ENCODE measurements around the gene SLTM.
"Not testable (repeated sequence)": the region's sequence is repeated elsewhere in the genome, so short reads cannot be mapped to it uniquely, and the experiment has no call there.

SLTM gene

DNA sequence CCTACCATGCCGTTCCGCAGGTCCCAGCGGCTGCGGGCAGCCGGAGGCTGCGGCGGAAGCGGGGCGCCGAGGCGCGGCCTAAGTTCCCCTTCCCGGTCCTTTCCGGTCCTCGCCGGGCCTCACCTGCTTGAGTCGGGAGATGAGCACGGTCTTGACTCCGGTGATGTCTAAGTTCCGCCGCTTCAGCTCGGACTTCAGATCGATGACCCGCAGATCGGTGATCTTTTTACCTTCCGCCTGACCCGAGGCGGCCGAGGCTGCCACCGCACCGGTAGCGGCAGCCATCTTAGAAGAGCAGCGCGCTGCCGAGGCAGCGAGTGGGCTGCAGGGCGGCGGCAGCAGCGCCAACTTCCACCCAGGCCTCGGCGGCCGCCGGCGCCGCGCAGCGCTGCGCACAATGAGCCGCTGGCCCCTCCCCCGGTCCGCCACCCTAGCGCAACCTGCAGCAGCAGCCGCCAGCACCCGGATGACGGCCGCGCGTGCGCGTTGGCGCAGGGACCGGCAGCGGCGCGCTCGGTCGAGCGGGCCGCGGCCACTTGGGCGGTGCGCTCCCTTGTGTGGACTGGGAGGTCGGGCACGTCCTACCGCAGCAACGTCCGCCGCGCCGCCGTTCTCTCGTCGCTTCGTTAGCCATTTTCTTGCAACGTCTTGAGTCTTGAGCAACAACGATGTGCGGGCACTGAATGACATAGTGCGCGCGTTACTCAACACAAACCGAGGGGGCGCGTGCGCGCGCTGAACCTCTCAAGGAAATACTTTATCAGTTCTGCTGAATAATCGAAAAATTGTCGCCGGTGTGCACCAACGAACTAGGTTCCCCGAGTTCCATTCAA, at the start of gene SLTM:
SLTM (minus strand) TSS at position 399 of the 833 bp plus-strand sequence; CDS start at position 285, 114 bp downstream.
- DNase-seq, result peak; percentile 90

DNA sequence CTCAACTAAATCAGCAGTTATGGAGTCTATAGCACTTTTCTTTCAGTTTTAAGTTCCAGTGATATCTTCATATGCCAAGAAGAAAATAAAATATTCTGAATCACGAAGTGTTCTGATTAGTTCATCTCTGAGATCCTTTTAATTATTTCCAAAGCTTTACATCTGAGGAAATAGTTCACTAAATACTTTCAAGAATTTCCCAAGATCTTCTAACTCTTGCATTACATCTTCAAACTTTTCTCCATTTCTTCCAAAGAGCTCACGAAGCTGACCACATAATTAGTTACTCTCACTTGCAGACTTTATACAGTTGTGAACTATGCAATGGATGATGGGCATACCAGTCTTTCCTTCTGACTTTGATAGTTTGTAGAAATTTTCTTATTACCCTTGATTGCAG, 49.8 kb upstream of the SLTM start:
- DNase-seq, result no peak

DNA sequence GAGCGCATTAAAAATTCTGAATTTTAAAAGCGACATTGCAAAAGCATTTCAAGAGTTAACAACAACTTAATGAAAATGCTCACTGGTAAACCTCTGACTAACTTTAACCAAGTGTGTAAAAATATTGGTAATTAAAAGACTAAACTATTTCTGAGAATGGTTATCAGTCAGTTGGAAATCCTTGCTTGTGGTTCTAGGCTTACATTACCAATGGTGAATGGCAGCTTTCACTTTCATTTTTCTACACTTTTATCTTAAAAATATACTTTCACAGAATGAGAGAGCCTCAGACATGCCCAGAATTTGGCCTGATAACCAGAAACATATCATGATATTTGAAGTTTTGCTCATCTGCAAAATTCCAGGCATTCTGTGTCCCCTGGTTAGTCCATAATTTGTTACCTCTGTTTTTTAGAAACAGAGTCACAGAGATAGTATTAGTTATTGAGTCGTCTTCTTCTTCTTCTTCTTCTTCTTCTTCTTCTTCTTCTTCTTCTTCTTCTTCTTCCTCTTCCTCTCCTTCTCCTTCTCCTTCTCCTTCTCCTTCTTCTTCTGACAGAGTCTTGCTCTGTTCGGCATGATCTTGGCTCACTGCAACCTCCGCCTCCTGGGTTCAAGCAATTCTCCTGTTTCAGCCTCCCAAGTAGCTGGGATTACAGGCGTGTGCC, 48.5 kb upstream of the SLTM start:
- DNase-seq, result no peak

DNA sequence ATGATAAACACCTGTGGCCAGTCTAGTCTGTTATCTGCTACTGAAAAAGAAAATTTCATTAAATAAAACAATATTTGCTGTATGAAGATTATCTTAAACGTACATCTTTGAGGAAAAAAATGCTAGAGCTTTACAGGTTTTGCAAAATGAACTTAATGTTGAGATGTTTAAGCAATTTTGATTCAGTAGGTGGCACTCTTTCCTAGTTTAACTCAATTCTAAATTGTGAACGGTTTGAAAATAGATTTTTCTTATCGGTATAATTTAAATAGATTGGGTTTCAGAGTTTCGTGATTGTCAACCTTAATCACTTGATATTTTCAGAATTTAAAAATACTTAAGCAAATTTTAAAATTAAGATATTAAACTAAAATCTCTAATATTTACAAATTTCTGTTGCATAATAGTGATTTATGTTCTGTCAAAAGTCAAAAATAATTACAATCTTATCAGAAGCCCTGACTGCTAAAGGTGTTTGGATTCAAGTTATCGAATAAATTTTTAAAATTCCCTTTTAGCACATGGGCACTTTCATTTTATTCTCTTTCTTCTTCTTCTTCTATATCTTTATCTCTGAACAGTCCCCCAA, 47.0 kb upstream of the SLTM start:
- DNase-seq, result no peak

DNA sequence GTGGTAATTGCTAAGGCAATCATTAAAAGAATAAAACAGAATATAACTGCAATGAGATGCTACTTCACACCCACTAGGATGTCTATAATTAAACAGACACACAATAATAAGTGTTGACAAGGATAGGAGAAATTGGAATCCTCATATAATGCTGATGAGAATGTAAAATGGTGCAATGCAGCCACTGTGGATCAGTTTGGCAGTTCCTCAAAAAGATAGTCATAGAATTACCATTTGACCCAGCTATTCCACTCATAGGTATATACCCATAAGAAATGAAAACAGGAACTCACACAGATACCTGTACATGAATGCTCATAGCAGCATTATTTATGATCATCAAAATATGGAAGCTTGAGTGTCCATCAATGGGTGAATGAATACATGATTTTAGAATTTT, 44.4 kb upstream of the SLTM start:
- no peak for DNase-seq

DNA sequence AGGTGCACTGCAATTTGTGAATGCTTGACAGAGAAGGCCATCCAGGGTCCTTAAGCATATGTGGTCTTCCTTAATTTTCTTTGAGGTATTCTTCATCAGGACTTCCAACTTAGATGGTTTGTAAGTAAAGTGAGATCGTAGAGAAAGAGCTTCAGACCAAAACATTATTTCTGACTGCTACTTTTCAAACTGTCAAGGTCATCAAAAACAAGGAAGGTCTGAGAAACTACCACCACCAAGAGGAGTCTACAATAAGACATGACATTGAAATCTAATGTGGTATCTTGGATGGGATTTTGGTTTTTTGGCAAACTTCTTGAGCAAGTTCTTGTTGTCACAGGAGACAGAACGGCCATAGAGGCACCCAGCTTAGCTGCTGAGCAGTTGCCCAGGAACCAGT, 34.0 kb upstream of the SLTM start:
- DNase-seq, result no peak

DNA sequence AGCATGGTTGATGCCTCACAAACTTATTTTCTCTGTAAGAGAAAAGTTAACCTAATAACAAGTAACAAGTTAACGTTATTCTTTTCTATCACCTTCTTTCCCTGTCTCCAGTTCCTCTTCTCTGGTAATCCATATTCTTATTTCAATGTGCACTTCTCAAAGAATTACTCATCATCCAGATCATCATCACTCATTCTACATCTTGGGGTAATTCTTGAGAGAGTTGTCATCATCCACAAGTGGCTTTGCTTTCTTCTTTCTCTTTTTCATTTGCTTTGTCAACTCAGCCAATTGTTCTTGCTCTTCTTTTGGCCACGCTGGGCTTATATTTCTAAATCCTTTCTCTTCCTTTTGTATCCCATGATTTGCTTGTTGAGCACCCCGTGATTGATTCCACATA, 33.2 kb upstream of the SLTM start:
- no peak for DNase-seq

DNA sequence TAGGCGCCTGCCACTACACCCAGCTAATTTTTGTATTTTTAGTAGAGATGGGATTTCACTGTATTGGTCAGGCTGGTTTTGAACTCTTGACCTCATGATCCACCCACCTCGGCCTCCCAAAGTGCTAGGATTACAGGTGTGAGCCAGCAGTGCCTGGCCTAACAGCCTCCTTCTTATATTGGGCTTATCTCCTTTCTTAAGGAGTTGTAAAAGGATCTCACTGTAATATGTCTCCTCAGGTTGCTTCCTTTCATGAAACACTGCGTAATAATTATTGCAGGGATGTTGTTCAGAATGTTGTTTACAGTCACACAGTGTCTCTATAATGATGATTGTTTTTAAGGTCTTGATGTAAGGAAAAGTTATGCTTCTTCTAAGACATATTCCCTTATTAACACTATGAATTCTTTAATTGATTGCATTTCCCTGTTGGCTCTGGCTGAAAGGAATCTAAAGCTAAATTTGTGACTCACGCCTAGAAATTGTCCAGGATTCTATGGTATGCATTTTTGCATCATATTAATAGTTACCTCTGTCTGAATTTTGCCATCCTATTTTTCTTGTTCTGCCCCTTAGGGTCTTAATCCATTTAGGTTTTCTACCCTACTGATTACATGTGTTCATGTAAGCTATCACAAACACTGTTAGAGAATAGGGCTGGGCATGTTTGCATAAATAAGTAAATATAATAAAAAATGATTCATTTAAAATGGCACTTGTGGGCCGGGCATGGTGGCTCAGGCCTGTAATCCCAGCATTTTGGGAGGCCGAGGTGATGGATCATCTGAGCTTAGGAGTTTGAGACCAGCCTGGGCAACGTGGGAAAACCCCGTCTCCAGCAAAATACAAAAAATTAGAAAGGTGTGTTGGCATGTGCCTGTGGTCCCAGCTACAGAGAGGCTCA, 29.4 kb upstream of the SLTM start:
- DNase-seq, result no peak

DNA sequence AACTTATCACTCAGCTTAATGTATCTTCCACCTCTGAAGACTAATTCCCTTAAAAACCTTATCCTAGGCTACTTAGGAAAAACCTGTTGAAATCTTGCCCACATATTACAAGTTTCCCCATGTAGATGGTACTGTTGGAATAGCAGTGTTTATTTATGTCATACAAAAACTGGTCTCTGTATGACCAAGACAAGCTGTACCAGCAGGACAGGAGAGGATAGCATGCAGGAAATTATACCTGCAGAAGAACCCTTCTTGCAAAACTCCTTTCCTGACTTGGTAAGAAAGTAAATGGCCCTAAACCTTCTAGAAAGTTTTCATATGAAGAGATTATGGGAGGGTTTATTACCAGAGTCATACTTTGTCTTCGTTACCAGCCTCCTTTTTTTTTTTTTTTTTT, 28.7 kb upstream of the SLTM start:
- no peak for DNase-seq

DNA sequence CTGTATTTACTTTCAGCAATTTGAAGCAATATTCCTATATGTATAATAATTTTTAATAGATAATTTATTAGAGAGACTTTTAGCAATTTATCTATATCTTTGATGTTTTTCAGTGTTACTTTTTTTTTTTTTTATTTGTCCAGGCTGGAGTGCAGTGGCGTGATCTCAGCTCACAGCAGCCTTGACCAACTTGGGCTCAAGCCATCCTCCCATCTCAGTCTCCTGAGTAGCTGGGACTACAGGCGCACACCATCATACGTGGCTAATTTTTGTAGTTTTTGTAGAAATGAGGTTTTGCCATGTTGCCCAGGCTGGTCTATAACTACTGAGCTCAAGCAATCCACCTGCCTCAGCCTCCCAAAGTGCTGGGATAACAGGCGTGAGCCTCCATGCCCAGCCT, 25.3 kb upstream of the SLTM start:
- DNase-seq, result no peak

DNA sequence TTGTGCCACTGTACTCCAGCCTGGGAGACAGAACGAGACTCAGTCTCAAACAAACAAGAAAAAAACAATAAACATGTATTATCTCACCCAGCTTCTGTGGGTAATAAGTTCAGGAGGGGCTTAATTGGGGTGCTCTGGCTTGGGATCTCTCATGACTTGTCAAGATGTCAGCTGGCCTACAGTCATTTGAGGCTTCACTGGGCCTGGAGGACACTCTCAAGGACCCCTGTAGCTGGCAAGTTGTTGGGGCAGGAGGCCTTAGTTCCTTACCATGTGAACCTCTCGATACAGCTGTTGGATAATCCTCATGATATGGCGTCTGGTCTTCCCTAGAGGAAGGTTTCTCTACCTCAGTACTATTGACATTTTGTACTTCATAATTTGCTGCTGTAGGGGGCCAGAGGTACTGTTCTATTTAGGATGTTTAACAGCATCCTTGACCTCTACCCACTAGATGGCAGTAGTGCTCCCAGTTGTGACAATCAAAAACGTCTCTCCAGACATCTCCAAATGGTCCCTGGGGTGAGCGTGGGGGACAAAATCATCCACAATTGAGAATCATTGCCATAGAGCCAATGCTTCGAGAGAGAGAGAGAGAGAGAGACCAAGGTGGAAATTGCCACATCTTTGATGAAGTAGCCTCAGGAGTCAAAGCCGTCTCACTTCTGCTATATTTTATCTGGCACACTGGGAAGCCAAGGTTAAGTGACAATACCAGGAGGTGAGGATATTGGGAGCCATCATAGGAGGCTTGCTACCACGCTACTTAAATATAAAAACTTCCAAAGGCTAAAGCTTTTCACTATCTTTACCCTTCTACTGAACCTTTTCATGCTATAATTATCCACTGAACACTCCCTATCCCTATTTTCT, 23.9 kb upstream of the SLTM start:
- DNase-seq, result peak; percentile 46

DNA sequence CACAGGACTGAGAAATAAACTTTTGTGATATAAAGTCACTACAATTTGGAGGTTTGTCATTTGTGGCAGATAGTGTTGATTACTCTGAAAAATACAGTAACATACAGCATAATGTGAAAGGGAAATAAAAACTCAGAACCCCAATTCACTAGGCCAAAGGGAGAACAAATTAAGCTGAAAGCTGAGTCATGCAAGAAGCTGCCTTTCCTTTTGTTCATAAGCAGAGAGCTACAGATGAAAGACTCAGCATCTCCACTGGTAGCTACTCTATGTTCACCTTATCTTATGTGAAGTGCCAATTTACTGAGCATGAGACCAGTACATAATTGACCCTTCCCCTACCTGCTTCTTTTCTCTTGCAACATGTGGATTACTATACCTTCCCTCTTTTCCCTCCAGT, 19.3 kb upstream of the SLTM start:
- no peak for DNase-seq

DNA sequence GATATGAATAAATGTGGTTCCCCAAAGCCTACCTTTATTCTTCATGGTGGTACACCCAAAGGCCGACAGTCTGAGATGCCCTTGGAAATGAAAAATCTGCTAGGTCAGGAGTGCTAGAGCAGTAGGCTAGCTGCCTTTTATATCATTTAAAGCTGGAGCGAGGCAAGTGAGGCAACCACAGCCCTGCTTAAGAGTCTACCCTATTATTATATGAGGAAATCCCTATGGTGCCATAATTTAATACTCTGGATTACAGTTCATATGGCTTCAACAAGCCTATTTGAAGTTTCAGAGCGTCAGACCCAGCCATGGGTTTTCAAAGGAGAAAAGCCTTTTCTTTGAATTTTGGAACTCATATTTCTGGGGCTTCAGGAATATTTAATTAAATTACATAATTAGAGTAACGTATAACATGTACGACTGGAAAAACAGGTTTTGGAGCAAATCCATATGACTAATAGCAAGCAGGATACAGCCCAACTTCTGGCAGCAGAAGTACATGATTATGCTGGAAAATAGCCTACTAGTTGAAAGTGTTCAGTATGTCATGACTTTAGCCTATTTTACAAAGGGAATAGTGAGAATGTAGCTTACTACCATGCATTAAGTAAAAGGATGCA, 18.0 kb upstream of the SLTM start:
- DNase-seq, result no peak

DNA sequence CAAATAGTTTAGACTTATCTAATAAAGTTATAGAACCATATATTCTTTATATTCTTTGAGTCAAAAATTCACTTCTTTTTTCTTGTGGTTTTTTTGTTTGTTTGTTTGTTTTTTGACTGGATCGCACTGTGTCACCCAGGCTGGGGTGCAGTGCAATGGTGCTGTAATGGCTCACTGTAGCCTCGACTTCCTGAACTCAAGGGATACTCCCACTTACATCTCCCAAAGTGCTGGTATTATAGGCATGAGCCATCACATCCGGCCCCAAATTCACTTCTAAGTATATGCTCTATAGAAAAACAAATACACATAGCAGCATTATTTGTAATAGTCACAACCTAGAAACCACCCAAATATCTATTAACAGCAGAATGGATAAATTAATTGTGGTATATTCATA, 13.7 kb upstream of the SLTM start:
- no peak for DNase-seq

DNA sequence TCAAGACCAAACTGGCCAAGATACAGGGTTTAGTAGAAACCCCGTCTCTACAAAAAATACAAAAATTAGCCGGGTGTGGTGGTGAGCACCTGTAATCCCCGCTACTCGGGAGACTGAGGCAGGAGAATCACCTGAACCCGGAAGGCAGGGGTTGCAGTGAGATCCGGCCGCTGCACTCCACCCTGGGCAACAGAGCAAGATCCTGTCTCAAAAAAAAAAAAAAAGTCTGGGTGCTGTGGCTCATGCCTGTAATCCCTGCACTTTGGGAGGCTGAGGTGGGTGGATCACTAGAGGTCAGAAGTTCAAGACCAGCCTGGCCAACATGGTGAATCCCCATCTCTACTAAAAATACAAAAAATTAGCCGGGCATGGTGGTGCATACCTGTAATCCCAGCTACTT, 1.5 kb upstream of the SLTM start:
- DNase-seq, result not testable (repeated sequence)

DNA sequence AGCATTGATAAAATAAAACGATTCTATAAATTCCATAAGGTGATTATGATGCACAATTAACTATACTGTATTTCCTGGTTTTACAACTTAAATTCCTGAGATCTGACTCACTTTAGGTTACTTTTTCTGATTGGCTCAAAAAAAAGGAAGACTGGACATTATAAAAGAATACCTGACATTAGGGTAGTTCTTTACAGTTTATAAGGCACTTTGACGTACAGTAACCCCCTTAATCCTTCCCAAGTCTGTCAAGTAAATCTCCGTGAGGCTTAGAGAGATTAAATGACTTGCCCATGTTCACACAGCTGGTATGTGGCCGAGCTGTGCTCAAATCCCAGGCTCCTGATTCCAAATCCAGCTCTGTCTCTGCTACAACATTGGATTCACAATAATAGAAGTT, 1.0 kb upstream of the SLTM start:
- DNase-seq, result no peak

DNA sequence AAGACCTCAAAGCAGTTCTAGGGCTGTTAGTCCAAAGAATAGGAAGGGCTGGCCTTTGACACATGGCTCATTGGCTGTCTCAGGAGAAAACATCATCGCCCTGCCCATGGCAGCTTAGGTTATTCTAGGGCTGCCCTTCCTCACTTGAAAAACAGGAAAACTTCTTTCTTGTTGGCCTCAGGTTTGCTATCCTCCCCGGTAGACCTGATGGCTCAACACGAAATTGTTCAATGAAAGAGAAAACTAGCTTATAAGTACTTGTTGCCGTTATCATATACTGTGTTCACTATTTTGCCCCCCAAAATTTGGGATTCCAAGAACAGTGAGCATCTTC, 602 bp upstream of the SLTM start:
- DNase-seq, result no peak

DNA sequence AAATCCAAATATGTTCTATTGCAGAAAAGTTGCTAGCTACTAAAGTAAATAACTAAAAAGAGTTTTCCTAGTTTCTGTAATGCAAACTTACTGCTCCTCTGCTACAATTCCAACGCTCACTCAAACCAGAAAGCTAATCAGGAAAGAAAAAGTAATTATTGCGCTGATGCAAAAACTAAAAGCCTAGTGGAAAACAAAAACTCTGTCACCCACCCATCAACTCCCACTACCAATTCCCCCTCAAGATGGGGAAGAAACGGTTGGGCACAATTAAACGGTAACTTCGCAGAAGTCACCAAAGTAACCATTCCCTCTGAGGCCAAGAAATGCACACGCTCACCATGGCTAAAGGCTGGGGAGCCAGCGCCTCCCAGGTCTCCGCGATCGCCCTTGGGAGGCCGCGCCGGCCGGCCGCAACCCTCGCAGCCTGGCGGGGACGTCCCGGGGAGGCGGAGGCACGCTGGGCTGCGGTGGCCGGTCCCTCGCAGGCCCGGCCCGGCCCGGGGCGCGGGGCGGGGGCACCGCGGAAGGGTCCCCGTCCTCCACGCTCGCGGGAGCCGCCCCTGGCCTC, 684 bp downstream of the SLTM start:
- DNase-seq, result no peak

DNA sequence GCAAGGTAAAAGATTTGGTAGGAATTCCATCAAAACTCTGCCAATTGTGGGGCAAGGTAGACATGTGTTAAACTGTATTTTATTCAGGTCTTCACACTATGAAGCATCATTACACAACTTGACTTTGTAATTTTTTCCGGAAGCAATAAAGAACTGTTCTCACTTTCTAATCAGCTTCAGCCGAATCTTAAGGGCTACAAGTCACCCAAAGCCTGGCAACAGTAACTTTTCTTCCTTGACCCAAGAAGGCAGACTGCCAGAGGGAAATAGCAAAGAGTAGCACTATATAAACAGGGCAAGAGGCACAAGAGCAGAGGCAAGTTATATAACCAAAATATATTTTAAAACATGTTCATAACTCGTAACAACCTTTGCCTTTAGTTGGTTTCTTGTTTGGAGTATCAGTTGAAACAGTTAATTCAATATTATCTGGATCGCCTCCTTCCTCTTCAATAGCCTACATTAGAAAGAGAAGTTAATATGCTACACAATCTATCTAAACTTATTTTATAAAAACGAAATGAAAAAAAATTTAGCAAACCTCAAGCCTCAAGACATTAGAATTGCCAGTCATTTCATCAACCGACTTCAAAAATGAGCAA, 1.4 kb downstream of the SLTM start:
- no peak for DNase-seq

DNA sequence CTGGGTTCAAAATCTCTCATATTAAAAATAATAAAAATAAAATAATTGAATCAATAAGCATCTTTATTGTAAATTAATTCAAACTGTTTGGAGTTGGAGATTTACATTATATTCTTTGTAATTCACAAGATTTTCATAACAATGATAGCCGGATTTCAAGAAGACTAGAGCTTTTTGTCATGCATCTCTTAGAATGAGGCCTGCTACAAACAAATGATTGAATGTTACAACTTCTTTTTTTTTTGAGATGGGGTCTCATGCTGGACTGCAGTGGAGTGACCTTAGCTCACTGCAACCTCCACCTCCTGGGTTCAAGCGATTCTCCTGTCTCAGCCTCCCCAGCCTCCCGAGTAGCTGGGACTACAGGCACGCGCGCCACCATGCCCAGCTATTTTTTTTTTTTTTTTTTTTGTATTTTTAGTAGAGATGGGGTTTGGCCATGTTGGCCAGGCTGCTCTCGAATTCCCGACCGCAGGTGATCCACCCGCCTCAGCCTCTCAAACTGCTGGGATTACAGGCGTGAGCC, 3.5 kb downstream of the SLTM start:
- DNase-seq, result no peak

DNA sequence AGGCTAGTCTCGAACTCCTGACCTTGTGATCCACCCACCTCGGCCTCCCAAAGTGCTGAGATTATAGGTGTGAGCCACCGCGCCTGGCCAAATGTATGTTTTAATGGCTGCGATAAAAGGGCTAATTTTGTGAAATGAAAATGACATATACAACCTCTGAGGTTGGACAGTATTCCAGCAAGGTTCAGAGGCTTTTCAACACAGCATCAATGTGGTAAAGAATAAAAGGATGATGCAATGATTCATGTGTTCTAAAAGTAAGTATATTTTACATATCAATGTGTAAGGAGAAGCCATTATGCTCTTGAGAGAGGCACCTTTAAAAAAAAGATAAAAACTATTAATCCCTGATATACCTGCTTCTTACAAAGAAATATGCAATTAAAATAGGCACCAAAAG, 6.7 kb downstream of the SLTM start:
- DNase-seq, result no peak

All from activated CD4-positive, CD25-positive, alpha-beta regulatory T cell treated with anti-CD3 and anti-CD28 coated beads, Interleukin-2, amount 50 U/mL, for 72 hours (primary cell).